GM21528 (cell line): ENCODE data around the gene ZNF282.
"Not testable (repeated sequence)": the region's sequence is repeated elsewhere in the genome, so short reads cannot be mapped to it uniquely, and the experiment has no call there.

ENCODE experiments used
- ATAC-seq: cut with Tn5 transposase; IDR thresholded peaks from one replicate; pipeline ENCODE4 v1.9.1; 2021; ENCODE audit warnings: mild to moderate bottlenecking, moderate library complexity; ENCODE audit not compliant: unreplicated experiment, low FRiP score

Gene ZNF282

GRCh38 chr7:149252378-149252777 lies 57.0 kb downstream of the ZNF282 start:
- ATAC-seq: no peak

- ATAC-seq: no peak
These were observed 58.3 kb downstream of the ZNF282 start for GRCh38 chr7:149253665-149254064.

DNA sequence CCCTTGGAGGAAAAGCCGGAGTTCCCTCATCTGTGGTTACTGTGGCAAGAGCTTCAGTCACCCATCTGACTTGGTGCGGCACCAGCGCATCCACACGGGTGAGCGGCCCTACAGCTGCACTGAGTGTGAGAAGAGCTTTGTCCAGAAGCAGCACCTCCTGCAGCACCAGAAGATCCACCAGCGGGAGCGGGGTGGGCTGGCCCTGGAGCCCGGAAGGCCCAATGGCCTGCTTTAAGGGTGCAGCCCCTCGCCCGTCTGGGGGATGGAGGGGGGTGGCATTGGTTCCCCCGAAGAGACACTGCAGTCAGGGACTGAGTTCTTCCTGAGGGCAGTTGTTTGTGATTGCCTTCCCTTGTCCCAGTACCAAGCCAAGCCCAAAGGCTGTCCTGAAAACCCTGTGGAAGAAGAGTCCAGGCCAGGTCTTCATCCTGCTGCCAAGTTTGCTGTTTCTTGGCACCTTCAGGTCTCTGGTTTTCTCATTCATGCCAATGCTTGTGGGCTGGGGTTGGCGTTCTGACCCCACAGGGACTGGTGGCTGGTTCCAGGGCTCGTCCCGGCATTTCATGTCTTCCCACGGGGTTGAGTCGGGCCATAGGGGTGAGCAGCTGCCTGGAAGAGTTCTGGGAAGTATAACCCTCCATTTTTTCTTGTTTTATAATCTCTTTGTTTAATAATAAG lies 59.0 kb downstream of the ZNF282 start:
- no peak for ATAC-seq

DNA sequence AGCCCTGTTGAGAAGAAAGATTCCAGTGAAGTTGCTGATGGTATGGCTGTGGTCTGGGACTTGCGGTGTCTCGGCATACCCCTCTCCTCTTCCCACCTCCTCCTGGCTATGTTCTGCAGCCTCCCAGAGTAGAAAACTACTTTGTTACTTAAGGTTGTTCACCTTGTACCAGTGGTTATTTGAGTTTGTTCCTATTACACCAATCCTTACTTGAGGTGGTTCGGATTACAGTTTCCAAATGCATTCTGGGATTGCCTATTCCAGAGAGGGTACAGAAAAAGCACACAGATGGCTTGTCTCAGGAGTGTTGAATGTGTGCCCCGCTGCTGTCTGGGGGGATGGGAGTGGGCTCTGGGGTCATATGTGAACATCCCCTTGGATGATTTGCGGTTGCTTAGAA lies 59.8 kb downstream of the ZNF282 start:
- ATAC-seq: no peak

GRCh38 chr7:149256568-149256967 lies 61.2 kb downstream of the ZNF282 start:
- ATAC-seq: no peak

DNA sequence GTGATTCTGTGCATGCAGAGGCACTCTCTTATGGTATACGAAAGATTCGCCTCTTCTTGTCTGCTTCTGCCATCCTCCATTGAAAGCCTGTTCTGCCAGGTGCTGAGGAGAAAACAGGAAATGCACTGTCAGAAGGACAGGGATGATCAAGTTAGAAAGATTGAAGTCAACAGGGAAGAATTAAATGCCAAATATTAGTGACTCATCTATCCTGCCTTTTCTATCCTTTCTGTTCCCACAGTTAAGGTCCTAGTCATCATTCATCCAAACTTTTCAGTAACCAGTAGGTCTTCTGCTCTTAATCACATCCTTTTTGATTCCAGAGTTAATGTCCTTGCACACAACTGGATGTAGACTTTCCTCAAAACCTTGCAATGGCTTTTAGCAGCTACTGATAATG lies 61.8 kb downstream of the ZNF282 start:
- ATAC-seq: no peak

DNA sequence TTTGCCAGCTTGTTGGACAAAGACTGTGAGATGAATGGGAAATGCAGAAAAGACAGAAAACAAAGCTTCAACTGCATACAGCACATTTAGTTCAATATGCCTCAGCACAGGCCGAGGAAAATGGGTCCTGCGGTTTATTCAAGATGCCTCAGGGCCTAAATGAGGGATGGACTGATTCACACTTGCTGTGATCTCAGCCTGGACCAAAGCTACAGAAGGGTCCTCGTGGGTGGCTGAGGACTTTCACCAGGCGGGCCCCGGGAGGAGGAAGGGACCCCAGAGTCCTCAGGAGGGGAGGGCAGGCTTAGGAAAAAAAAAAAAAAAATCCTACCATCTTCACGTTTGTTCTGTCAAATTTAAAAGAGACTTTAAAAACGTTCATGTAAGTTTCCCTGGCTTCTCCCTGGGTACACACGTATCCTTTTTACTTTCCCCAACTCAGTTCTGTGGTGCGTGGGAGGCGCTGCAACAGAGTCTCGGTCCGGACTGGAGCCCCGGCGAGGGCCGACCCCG lies 66.0 kb downstream of the ZNF282 start:
- peak; percentile 16 for ATAC-seq

- ATAC-seq: peak; percentile 89
These were observed 66.7 kb downstream of the ZNF282 start, which contains the start of gene ZNF783 for GRCh38 chr7:149261829-149262617. Gene ZNF783, plus strand, starts transcription at chr7:149262196. Its CDS starts 138 bp downstream, at chr7:149262334.

GRCh38 chr7:149266451-149266850 lies 71.1 kb downstream of the ZNF282 start:
- ATAC-seq: no peak

DNA sequence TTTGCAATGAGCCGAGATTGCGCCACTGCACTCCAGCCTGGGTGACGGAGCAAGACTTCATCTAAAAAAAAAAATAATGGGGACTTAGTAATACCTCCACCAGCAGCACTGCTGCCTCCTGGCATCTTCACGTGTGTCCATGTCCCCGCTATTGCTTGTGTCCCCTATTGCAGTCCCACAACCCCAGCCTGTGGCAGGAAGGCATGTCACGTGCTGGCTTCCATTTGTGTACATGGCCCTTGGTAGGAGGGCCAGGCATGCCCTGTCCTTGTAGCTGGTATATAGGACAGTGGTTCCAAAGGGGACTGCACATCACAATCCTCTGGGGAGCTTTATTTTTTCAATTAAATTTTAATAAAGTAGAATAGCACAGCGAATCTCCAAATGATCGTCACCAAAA lies 72.4 kb downstream of the ZNF282 start:
- no peak for ATAC-seq

DNA sequence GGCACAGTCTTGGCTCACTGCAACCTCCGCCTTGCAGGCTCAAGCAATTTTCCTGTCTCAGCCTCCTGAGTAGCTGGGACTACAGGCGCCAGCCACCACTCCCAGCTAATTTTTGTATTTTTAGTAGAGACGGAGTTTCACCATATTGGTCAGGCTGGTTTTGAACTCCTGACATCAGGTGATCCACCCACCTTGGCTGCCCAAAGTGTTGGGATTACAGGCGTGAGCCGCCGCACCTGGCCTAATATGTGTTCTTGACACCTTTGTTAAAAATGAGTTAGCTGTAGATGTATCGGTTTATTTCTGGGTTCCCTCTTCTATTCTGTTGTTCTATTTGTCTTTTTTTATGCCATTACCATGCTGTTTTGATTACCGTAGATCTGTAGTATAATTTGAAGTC lies 79.1 kb downstream of the ZNF282 start:
- not testable (repeated sequence) for ATAC-seq
